ENCODE measurements around the gene RHOH.

GRCh38 chr4:40292313-40292759 is 95.5 kb downstream of the RHOH start:
- no peak for TF ChIP-seq CTCF (conservative IDR thresholded peaks at IDR 0.05; ENCODE audit: low read length)
- TF ChIP-seq EZH2phosphoT487 (IDR thresholded peaks at IDR 0.05; ENCODE audit: borderline replicate concordance, low read depth, low read length): no peak

Measured in OCI-LY7 (cell line).